ENCODE data around the gene SNCB. TPM values are rescaled to one million over a fixed set of nuclear protein-coding genes. Genes with fewer than 3 reads are reported as not detected.

The SNCB gene
- total RNA-seq (not detected), polyA plus RNA-seq (under 1 TPM in 1 of 2 donors, not detected in 1; 0.13 TPM)
- long read RNA-seq, donor 1 = 0 reads
- long read RNA-seq, donor 2 = 0 reads
- long read RNA-seq, donor 3 = 0 reads

GRCh38 chr5:176629853-176630680 lies at the start of gene SNCB, which contains the start of gene EIF4E1B:
Gene SNCB, minus strand, starts transcription at chr5:176630534. Its CDS starts 880 bp downstream, at chr5:176629654.
Gene EIF4E1B, plus strand, starts transcription at chr5:176630675. Its CDS starts 12,113 bp downstream, at chr5:176642788.
- H3K27ac ChIP-seq = no peak within 1 kb of the TSS
- WGBS, 3 donors = 1% methylated on average over 91 to 94 of the region's 94 CpGs

DNA sequence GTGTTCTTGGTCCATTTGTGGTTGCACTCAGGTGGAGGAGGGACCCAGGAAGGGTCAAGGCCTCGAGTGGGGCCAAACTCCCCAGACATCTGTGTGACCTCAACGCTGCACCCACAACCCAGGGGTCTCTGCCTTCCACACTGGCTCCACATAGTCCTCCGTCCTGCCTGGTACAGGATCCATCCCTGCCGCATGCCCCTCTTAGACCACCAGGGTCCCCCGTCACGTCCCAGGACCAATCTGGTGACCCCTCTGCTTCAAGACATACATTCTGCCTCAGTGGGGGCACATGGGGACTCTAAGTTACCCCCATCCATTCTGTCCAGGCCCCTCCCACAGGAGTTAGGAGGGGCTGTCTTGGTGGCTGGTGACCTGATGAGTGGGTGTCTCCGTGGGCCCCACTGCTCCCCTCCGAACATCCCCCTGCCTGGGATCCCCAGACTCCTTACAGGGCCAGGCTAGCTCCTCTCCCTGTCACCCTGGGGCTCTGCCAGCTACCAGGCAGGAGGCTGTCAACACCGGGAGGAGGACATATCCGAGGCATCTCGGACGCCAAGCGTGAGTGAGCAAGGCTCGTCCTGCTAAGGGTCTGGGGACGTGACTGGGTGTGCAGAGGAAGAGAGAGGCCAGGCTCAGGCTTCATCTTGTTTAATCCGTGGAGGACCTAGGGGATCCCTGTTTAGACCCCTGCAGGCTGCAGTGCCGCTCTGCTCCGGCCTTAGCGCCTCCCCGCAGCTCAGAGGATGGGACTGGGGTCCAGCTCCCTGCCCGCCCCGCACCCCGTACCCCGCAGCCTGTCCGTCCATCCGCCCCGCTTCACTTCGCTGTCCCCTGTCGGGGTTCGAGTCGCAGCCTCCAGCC lies 49.3 kb upstream of the SNCB start:
- H3K27me3 ChIP-seq = no peaks in the 10 kb centered on the region
- 20 to 39% (median 34%) methylated on average over 17 to 31 of the region's 31 CpGs for WGBS, 3 donors
- DNase-seq = no peak
- TF ChIP-seq EP300 (IDR thresholded peaks at IDR 0.05) = no peak
- TF ChIP-seq POLR2A (IDR thresholded peaks at IDR 0.05) = no peak
- H3K4me3 ChIP-seq = no peak overlapping the region
- H3K9me3 ChIP-seq = no peaks in the 10 kb centered on the region
- intact Hi-C loops (cut with DNase I) = no loop called here
- H3K27ac ChIP-seq = no peak overlapping the region
- H3K4me1 ChIP-seq (ENCODE audit: insufficient read depth) = no peaks in the 10 kb centered on the region
- H3K36me3 ChIP-seq = no peaks in the 10 kb centered on the region

More at GRCh38 chr5:176629853-176630680, at the start of gene SNCB, which contains the start of gene EIF4E1B:
- Histone ChIP-seq H3K4me3 (no peak within 1 kb of the TSS), H3K9me3 (no peaks in the 10 kb centered on the region), H3K36me3 (no peaks in the 10 kb centered on the region), H3K27me3 (no peaks in the 10 kb centered on the region), H3K4me1 (ENCODE audit: insufficient read depth) (peaks cover 7% of the 10 kb centered on the region)
- no peak for TF ChIP-seq POLR2A (IDR thresholded peaks at IDR 0.05)
- TF ChIP-seq EP300 (IDR thresholded peaks at IDR 0.05) = no peak
- TF ChIP-seq, protein P1, sequence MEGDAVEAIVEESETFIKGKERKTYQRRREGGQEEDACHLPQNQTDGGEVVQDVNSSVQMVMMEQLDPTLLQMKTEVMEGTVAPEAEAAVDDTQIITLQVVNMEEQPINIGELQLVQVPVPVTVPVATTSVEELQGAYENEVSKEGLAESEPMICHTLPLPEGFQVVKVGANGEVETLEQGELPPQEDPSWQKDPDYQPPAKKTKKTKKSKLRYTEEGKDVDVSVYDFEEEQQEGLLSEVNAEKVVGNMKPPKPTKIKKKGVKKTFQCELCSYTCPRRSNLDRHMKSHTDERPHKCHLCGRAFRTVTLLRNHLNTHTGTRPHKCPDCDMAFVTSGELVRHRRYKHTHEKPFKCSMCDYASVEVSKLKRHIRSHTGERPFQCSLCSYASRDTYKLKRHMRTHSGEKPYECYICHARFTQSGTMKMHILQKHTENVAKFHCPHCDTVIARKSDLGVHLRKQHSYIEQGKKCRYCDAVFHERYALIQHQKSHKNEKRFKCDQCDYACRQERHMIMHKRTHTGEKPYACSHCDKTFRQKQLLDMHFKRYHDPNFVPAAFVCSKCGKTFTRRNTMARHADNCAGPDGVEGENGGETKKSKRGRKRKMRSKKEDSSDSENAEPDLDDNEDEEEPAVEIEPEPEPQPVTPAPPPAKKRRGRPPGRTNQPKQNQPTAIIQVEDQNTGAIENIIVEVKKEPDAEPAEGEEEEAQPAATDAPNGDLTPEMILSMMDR (IDR thresholded peaks at IDR 0.05) = no peak
- DNase-seq = no peak
- intact Hi-C loops (cut with DNase I) = no loop called here

GRCh38 chr5:176678584-176678983 lies 48.2 kb upstream of the SNCB start:
- no peaks in the 10 kb centered on the region for H3K27me3 ChIP-seq
- no peaks in the 10 kb centered on the region for H3K4me1 ChIP-seq (ENCODE audit: insufficient read depth)
- no peaks in the 10 kb centered on the region for H3K36me3 ChIP-seq
- TF ChIP-seq EP300 (IDR thresholded peaks at IDR 0.05) = no peak
- H3K9me3 ChIP-seq = no peaks in the 10 kb centered on the region
- no peak for DNase-seq
- intact Hi-C loops (cut with DNase I) = no loop called here
- no peak overlapping the region for H3K4me3 ChIP-seq
- WGBS, 3 donors = 54 to 58% (median 57%) methylated on average over 5 of the region's 5 CpGs
- H3K27ac ChIP-seq = no peak overlapping the region

DNA sequence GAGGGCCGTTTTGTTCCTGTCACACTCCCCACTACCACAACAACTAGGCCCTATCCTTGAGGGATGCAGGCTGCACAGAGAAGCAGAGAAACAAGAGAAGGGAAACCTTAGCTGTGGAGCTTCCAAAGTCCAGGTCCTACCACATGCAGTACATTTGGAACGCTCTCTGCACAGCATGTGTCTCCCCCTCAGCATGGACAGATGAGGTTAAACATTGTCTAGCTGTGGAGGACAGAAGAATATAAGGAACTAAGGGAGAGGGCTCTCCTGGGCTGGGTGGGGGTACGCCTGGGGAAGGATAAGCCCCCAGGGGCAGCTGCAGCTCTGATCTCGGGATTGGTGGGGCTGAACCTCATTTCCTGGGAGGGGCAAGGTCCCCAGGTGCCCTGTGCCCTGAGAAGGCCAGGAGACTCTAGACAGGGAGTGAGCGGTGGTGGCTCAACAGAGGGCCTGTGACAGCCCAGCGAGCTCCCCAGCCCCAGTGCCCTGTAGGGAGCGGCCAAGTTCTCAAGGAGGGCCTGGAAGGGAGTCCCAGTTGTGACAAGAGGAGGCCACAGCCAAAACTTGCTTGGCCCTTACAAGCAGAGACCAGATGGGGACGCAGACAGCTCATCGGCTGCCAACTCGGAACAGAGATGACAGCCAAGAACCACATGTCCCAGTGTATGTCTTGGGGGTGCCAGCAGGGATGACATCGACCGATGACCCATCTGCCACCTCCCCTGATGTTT lies 47.0 kb upstream of the SNCB start:
- TF ChIP-seq, protein P1 (IDR thresholded peaks at IDR 0.05) = no peak
- TF ChIP-seq POLR2A (IDR thresholded peaks at IDR 0.05) = no peak
- no peak for TF ChIP-seq EP300 (IDR thresholded peaks at IDR 0.05)
- Histone ChIP-seq H3K27me3 (no peaks in the 10 kb centered on the region), H3K4me1 (ENCODE audit: insufficient read depth) (no peaks in the 10 kb centered on the region), H3K4me3 (no peak overlapping the region), H3K36me3 (no peaks in the 10 kb centered on the region), H3K27ac (no peak overlapping the region), H3K9me3 (no peaks in the 10 kb centered on the region)
- intact Hi-C loops (cut with DNase I) = no loop called here
- 81 to 88% (median 85%) methylated on average over 12 of the region's 12 CpGs for WGBS, 3 donors
- no peak for DNase-seq

DNA sequence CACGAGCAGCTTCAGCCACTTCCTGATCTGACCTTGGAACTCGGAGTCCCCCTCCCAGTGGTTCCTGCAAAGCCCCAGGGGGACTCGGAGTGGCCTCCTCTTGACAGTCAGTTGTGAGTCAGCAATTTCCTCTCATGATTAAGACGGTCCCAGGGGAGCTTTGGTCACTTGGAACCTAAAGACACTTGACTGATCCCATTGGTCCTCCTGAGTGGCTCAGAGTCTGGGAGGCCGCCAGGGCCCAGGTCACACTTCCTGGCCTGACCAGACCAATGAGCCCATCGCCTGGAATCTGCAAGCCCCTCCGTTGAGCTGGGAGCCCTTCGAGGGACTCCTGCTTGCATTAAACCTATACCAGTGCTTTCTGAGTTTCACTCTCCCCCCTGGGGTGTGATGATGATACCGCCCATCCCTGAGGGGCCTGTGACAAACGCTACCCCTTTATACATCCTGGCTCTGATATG lies 46.1 kb upstream of the SNCB start:
- Histone ChIP-seq H3K27me3 (no peaks in the 10 kb centered on the region), H3K4me3 (no peak overlapping the region), H3K27ac (no peak overlapping the region), H3K36me3 (no peaks in the 10 kb centered on the region), H3K4me1 (ENCODE audit: insufficient read depth) (no peaks in the 10 kb centered on the region), H3K9me3 (no peaks in the 10 kb centered on the region)
- 43 to 75% (median 55%) methylated on average over 10 of the region's 10 CpGs for WGBS, 3 donors
- TF ChIP-seq EP300 (IDR thresholded peaks at IDR 0.05) = no peak
- TF ChIP-seq, protein P1 (IDR thresholded peaks at IDR 0.05) = no peak
- TF ChIP-seq POLR2A (IDR thresholded peaks at IDR 0.05) = no peak
- intact Hi-C loops (cut with DNase I) = no loop called here
- no peak for DNase-seq

Measured in ovary (tissue), 10 donors.